ENCODE data around the gene ANKRD13A. TPM values are rescaled to one million over a fixed set of nuclear protein-coding genes. Genes with fewer than 3 reads are reported as not detected.
A peak's percentile ranks its signal among the peaks of the same experiment; 100 is the strongest.

ANKRD13A gene
- total and polyA plus RNA-seq, 2 donors (not counting 1 experiment from before 2014, with no cell fraction given), result 150 to 185 TPM

GRCh38 chr12:110039085-110039807, 40.0 kb downstream of the ANKRD13A start:
- peaks cover 9 to 73% of the 10 kb centered on the region in 2 experiments for H3K36me3 ChIP-seq (replicated peaks in 1 of 2; ENCODE audit: control extremely low read depth in 1 of 2, control insufficient read depth in 1 of 2, extremely low read depth in 1 of 2, insufficient read depth in 2 of 2, low read length in 1 of 2)
- Mint-ChIP-seq H3K9me3 (ENCODE audit: insufficient read depth) (no peaks in the 10 kb centered on the region), H3K4me1 (peaks cover 29% of the 10 kb centered on the region), H3K4me3 (no peak overlapping the region), H3K27me3 (no peaks in the 10 kb centered on the region), H3K27ac (peak overlapping the region; percentile 59)
- DNase-seq (no peak), ATAC-seq (ENCODE audit: low read depth) (no peak)
- no peak for TF ChIP-seq EZH2 (IDR thresholded peaks at IDR 0.05; ENCODE audit: borderline replicate concordance, insufficient read depth, low read depth, low read length, poor library complexity, severe bottlenecking)
- TF ChIP-seq CTCF (IDR thresholded peaks at IDR 0.05), result no peak
- H3K27ac ChIP-seq (ENCODE audit: low read length in 2 of 2), result peak overlapping the region in 1 of 2 donors; percentile 55
- no peak overlapping the region for H3K9ac ChIP-seq (ENCODE audit: low read length)
- H3K9me3 ChIP-seq (ENCODE audit: control extremely low read depth in 1 of 3, control insufficient read depth in 2 of 3, insufficient read depth in 1 of 3, low read length in 2 of 3), result no peaks in the 10 kb centered on the region
- peaks cover 0 to 7% of the 10 kb centered on the region in 2 donors for H3K4me1 ChIP-seq (ENCODE audit: control insufficient read depth in 2 of 2, insufficient read depth in 2 of 2, low read length in 2 of 2)
- ChIA-PET POLR2A (interaction anchor here (0.7 kb wide), 1 partner anchor 23 kb away, joined by 3 read pairs; no protein-coding TSS in a partner anchor), CTCF (interaction anchor here (0.6 kb wide), 1 partner anchor 9 kb away, joined by 3 read pairs; no protein-coding TSS in a partner anchor)
- H3K4me2 ChIP-seq (replicated peaks; ENCODE audit: low read depth, low read length, poor library complexity, severe bottlenecking), result no peak overlapping the region
- H3K79me2 ChIP-seq (ENCODE audit: control insufficient read depth, insufficient read depth, low read length), result peaks cover 27% of the 10 kb centered on the region
- H3K27me3 ChIP-seq (replicated peaks in 1 of 4; ENCODE audit: control extremely low read depth in 1 of 4, control insufficient read depth in 3 of 4, insufficient read depth in 4 of 4, low read length in 3 of 4), result no peaks in the 10 kb centered on the region
- H4K20me1 ChIP-seq (ENCODE audit: control insufficient read depth, insufficient read depth, low read length, poor library complexity, severe bottlenecking), result no peaks in the 10 kb centered on the region
- H3K4me3 ChIP-seq (ENCODE audit: control extremely low read depth in 1 of 5, extremely low read depth in 1 of 5, insufficient read depth in 1 of 5, low read depth in 2 of 5, low read length in 4 of 5), result no peak overlapping the region
- intact Hi-C loops (cut with micrococcal nuclease), result no loop called here
- H2AFZ ChIP-seq (ENCODE audit: insufficient read depth, low read depth, low read length, poor library complexity, severe bottlenecking), result no peak overlapping the region
- WGBS (ENCODE audit: insufficient coverage), result 90% methylated on average over 5 of the region's 5 CpGs

GRCh38 chr12:110042264-110042663, 43.0 kb downstream of the ANKRD13A start:
- Mint-ChIP-seq H3K4me1 (peaks cover 38% of the 10 kb centered on the region), H3K9me3 (ENCODE audit: insufficient read depth) (no peaks in the 10 kb centered on the region), H3K27me3 (no peaks in the 10 kb centered on the region), H3K27ac (peak overlapping the region; percentile 32), H3K4me3 (no peak overlapping the region)
- WGBS (ENCODE audit: insufficient coverage), result 100% methylated on average over 3 of the region's 3 CpGs
- ChIA-PET CTCF (interaction anchor here (0.7 to 1.6 kb wide), 5 partner anchors 35 to 389 kb away, joined by 3 to 7 read pairs (median 5); partner anchors contain the start of gene IFT81), POLR2A (no interaction called here)
- Histone ChIP-seq H3K4me1 (ENCODE audit: control insufficient read depth in 2 of 2, insufficient read depth in 2 of 2, low read length in 2 of 2) (peaks cover 7 to 15% of the 10 kb centered on the region in 2 donors), H3K27ac (ENCODE audit: low read length in 2 of 2) (peak overlapping the region in 1 of 2 donors; percentile 11), H3K9ac (ENCODE audit: low read length) (no peak overlapping the region), H3K4me3 (ENCODE audit: control extremely low read depth in 1 of 5, extremely low read depth in 1 of 5, insufficient read depth in 1 of 5, low read depth in 2 of 5, low read length in 4 of 5) (no peak overlapping the region), H4K20me1 (ENCODE audit: control insufficient read depth, insufficient read depth, low read length, poor library complexity, severe bottlenecking) (no peaks in the 10 kb centered on the region), H3K79me2 (ENCODE audit: control insufficient read depth, insufficient read depth, low read length) (peaks cover 49% of the 10 kb centered on the region), H3K27me3 (replicated peaks in 1 of 4; ENCODE audit: control extremely low read depth in 1 of 4, control insufficient read depth in 3 of 4, insufficient read depth in 4 of 4, low read length in 3 of 4) (no peaks in the 10 kb centered on the region), H2AFZ (ENCODE audit: insufficient read depth, low read depth, low read length, poor library complexity, severe bottlenecking) (no peak overlapping the region), H3K36me3 (replicated peaks in 1 of 2; ENCODE audit: control extremely low read depth in 1 of 2, control insufficient read depth in 1 of 2, extremely low read depth in 1 of 2, insufficient read depth in 2 of 2, low read length in 1 of 2) (peaks cover 6 to 49% of the 10 kb centered on the region in 2 experiments), H3K9me3 (ENCODE audit: control extremely low read depth in 1 of 3, control insufficient read depth in 2 of 3, insufficient read depth in 1 of 3, low read length in 2 of 3) (no peaks in the 10 kb centered on the region), H3K4me2 (replicated peaks; ENCODE audit: low read depth, low read length, poor library complexity, severe bottlenecking) (no peak overlapping the region)
- no peak for TF ChIP-seq EZH2 (IDR thresholded peaks at IDR 0.05; ENCODE audit: borderline replicate concordance, insufficient read depth, low read depth, low read length, poor library complexity, severe bottlenecking)
- no peak for TF ChIP-seq CTCF (IDR thresholded peaks at IDR 0.05)
- ATAC-seq (ENCODE audit: low read depth), result no peak
- intact Hi-C loops (cut with micrococcal nuclease), result loop anchor here (10.0 kb wide), 1 partner anchor 157 kb away; the partner anchor contains the start of gene GLTP
- DNase-seq, result no peak
